HG03520 (cell line): ENCODE results near the gene FAM174B.

Experiments
- ATAC-seq: cut with Tn5 transposase; IDR thresholded peaks from one replicate; pipeline ENCODE4 v1.9.1; 2021; ENCODE audit warnings: mild to moderate bottlenecking, moderate library complexity; ENCODE audit not compliant: unreplicated experiment

The FAM174B gene

DNA sequence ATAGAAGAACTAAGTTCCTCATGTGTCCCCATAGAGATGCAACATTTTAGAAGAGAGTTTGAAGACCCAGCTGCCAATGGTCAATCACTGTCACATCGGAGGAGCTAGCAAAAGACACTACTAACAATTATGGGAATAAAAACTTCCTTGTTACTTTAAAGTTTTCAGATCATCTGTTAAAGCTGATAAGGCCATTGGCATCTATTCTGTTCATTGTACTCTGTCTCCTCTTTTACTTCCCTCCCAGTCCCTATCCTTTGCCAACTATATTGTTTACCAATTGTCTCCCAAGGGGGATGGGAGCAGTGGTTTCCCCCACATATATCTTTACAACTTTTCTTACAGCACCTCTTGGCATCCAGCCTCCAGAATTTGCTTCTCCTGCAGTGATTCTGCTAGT, 81.0 kb downstream of the FAM174B start:
- no peak for ATAC-seq

DNA sequence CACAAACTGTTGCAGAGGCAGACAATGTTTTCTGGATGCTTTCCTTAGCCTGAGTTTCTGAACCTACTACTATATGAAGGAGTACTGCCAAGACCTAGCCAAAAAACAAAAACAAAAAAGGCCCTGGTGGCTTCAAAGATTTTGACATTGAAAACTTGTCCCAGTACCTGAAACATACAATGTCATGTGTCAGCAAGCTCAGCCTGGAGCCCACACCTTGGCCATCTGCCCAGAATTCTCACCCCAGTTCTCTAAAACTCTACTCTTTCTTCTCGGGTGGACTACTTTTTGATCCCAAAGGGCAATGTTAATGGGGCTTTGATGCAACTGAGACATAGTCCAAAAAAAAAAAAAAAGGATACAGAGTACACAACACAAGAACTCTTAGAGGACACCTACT, 81.4 kb downstream of the FAM174B start:
- no peak for ATAC-seq

DNA sequence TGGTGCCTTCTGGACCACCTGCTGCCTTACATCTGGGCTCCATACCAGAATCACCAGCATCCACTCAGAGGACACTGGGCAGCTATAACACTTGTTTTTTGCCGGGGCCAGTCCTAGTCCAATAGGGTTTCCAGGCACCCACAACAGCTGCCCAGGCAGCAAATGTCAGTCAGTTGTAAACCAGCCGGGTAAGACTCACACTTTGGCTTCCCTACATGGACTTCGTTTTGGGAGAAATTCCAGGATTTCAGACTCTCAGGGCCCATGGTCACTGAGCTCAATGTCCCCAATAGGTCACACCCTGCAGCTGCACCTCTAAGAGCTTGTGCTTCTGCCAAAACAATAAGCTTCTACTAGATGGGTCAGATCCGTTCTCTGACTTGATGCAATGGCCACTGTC, 83.8 kb downstream of the FAM174B start:
- ATAC-seq = no peak

DNA sequence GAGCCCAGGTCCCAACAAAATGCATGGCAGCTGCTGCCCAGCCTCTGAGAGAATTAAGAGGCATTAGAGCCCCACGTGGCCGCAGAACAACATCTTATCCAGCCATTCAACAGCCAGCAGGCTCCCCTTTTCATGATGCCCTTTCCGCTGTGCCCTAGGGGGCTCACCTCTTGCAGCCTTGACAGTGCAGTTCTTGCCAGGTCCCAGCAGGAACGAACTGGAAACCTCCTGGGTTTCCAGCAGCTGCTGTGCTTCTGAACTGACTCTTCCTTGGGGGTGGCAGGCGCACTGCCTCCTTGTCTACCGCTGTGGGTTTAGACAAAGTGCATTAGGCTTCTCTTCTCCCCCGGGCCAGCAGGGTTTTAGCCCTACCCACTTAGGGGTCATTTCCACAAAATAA, 85.2 kb downstream of the FAM174B start:
- no peak for ATAC-seq

DNA sequence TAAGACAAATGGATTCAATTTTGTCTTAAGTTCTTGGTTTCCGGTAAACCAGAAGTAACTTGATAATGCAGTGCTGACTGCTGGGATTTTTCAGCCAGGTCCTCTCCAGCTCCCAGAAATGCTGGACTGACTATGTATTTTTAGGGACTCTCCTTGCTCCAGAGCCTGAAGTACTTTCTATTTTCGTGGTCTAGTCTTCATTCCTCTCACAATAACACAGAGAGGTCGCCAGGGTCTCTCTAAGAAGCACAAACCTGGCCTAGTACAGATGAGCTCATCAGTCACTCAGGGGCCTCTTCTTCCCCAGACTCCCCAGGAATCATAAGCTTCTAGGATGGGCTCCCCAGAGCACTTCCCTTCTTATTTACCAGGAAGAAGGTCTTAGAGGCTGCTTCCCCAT, 85.8 kb downstream of the FAM174B start:
- no peak for ATAC-seq
